Epithelial cell of proximal tubule (primary cell): ENCODE measurements around the gene AXIN1. TPM values are rescaled to one million over a fixed set of nuclear protein-coding genes. Genes with fewer than 3 reads are reported as not detected.

ENCODE experiments used
- DNase-seq: peaks from one replicate; pipeline ENCODE4 v3.0.0-alpha.2; 2011; ENCODE audit warnings: low read depth
- H3K4me3 ChIP-seq: 2 replicates; pipeline ENCODE4 v1.5.1; 2011; ENCODE audit warnings: low read depth, mild to moderate bottlenecking, low read length
- CTCF ChIP-seq: conservative IDR thresholded peaks from 2 replicates; pipeline ENCODE4 v1.5.1; 2012; ENCODE audit warnings: low read depth, mild to moderate bottlenecking, low read length
- total RNA-seq: library from RNA; depleted of rRNA; stranded (reverse); fragments of >200 nt; gene quantifications from 2 replicates; pipeline ENCODE4 v1.2.3, GENCODE V29; 2015

AXIN1 gene
- total RNA-seq, 1 donor from 2014 or later, result 36.0 TPM

- no peak for DNase-seq
- no peak for TF ChIP-seq CTCF
- H3K4me3 ChIP-seq, result no peak overlapping the region
These were observed 54.7 kb downstream of the AXIN1 start for GRCh38 chr16:297832-298231.

GRCh38 chr16:296806-297510 is 55.6 kb downstream of the AXIN1 start:
- no peak overlapping the region for H3K4me3 ChIP-seq
- DNase-seq, result no peak
- no peak for TF ChIP-seq CTCF

- H3K4me3 ChIP-seq, result no peak overlapping the region
- TF ChIP-seq CTCF, result no peak
- DNase-seq, result no peak
These were observed 56.2 kb downstream of the AXIN1 start for GRCh38 chr16:296276-296675.

GRCh38 chr16:293043-293775 is 59.3 kb downstream of the AXIN1 start:
- no peak overlapping the region for H3K4me3 ChIP-seq
- TF ChIP-seq CTCF, result no peak
- no peak for DNase-seq

- no peak for TF ChIP-seq CTCF
- DNase-seq, result no peak
- no peak overlapping the region for H3K4me3 ChIP-seq
These were observed 61.0 kb downstream of the AXIN1 start for GRCh38 chr16:291539-291938.

- TF ChIP-seq CTCF, result no peak
- no peak overlapping the region for H3K4me3 ChIP-seq
- DNase-seq, result no peak
These were observed 61.7 kb downstream of the AXIN1 start for GRCh38 chr16:290681-291405.
